SK-N-SH (cell line): ENCODE measurements around the gene C6orf15. TPM values are rescaled to one million over a fixed set of nuclear protein-coding genes. Genes with fewer than 3 reads are reported as not detected.

Experiments
- CTCF ChIA-PET: fragments of 300-600, 350-600 bp; formaldehyde crosslinking; extraction: SDS; loops from one replicate; lab custom pipeline; 2021; lab: Yijun Ruan, JAX
- POLR2A ChIA-PET: fragments of 350-600 bp; sonication (Branson Sonifier 250); formaldehyde crosslinking; extraction: SDS; loops from one replicate; lab custom pipeline; 2020; ENCODE audit warnings: antibody characterized with exemption, inconsistent platforms; lab: Yijun Ruan, JAX
- DNase-seq: peaks from one replicate; pipeline ENCODE4 v3.0.0; 2012
- H2AFZ ChIP-seq: fragments of 200-600 bp; sonication (generic); 2 replicates; pipeline ENCODE4 v1.8.1; 2016; ENCODE audit warnings: antibody characterized with exemption, mild to moderate bottlenecking, low read depth
- H3F3A ChIP-seq: fragments of 200-600 bp; sonication (generic); replicated peaks from 2 replicates; pipeline ENCODE3; 2016; ENCODE audit warnings: antibody characterized with exemption, mild to moderate bottlenecking; ENCODE audit not compliant: insufficient read depth
- H3K27ac ChIP-seq, 2 experiments: fragments of 200-500 bp in 1 of 2; fragments of 200-600 bp in 1 of 2; sonication (Bioruptor generic) in 1 of 2; sonication (generic), shearing (Covaris generic) in 1 of 2; 2 replicates each; pipeline versions ENCODE4 v1.5.1 to v1.6.1; 2014 to 2016; ENCODE audit warnings: low read depth in 2 of 2, inconsistent platforms in 1 of 2, low read length in 1 of 2, mild to moderate bottlenecking in 1 of 2, mixed read lengths in 1 of 2
- H3K27me3 ChIP-seq: fragments of 200-600 bp; sonication (generic), shearing (Covaris generic); 2 replicates; pipeline ENCODE4 v1.6.1; 2016; ENCODE audit warnings: mixed run types; ENCODE audit not compliant: insufficient read depth
- H3K36me3 ChIP-seq, 2 experiments: fragments of 200-500 bp in 1 of 2; fragments of 200-600 bp in 1 of 2; sonication (Bioruptor generic) in 1 of 2; sonication (generic) in 1 of 2; replicated peaks in 1 of 2; 2 replicates each; pipeline versions ENCODE3 to v1.5.1; 2014 to 2016; ENCODE audit warnings: low read length in 1 of 2, mild to moderate bottlenecking in 1 of 2; ENCODE audit not compliant: insufficient read depth in 2 of 2, control insufficient read depth in 1 of 2
- H3K4me1 ChIP-seq, 2 experiments: fragments of 200-500 bp in 1 of 2; fragments of 200-600 bp in 1 of 2; sonication (Bioruptor generic) in 1 of 2; sonication (generic), shearing (Covaris generic) in 1 of 2; 2 replicates each; pipeline versions ENCODE4 v1.5.1 to v1.6.1; 2014 to 2016; ENCODE audit warnings: low read depth in 1 of 2, low read length in 1 of 2, mixed run types in 1 of 2; ENCODE audit not compliant: insufficient read depth in 2 of 2, control insufficient read depth in 1 of 2
- H3K4me2 ChIP-seq: fragments of 200-600 bp; sonication (generic), shearing (Covaris generic); 2 replicates; pipeline ENCODE4 v1.6.1; 2017; ENCODE audit warnings: mixed run types
- H3K4me3 ChIP-seq, 2 experiments: fragments of 200-500 bp in 1 of 2; fragments of 200-600 bp in 1 of 2; sonication (Bioruptor generic) in 1 of 2; sonication (generic), shearing (Covaris generic) in 1 of 2; 2 replicates each; pipeline versions ENCODE4 v1.5.1 to v1.8.1; 2014 to 2016; ENCODE audit warnings: low read depth in 2 of 2, inconsistent platforms in 1 of 2, low read length in 1 of 2, mild to moderate bottlenecking in 1 of 2, mixed read lengths in 1 of 2, moderate library complexity in 1 of 2
- H3K79me2 ChIP-seq: fragments of 200-600 bp; sonication (generic); 2 replicates; pipeline ENCODE4 v1.8.1; 2017; ENCODE audit warnings: mild to moderate bottlenecking; ENCODE audit not compliant: insufficient read depth
- H3K9ac ChIP-seq: fragments of 200-600 bp; sonication (generic); 2 replicates; pipeline ENCODE4 v1.6.1; 2017; ENCODE audit warnings: mixed run types
- H3K9me2 ChIP-seq: fragments of 200-600 bp; sonication (generic); 2 replicates; pipeline ENCODE4 v1.6.1; 2017; ENCODE audit warnings: mixed run types
- H3K9me3 ChIP-seq: fragments of 200-600 bp; sonication (generic); 2 replicates; pipeline ENCODE4 v1.6.1; 2017; ENCODE audit warnings: mixed run types, mild to moderate bottlenecking, moderate library complexity
- H4K20me1 ChIP-seq: fragments of 200-600 bp; sonication (generic); 2 replicates; pipeline ENCODE4 v1.6.1; 2017; ENCODE audit warnings: mild to moderate bottlenecking, mixed run types; ENCODE audit not compliant: insufficient read depth
- CHD2 ChIP-seq: fragments of 150-350 bp; IDR thresholded peaks from 2 replicates; pipeline ENCODE4 v1.6.1; 2018; ENCODE audit warnings: low read length; ENCODE audit not compliant: partially characterized antibody
- ELF1 ChIP-seq: IDR thresholded peaks from 2 replicates; pipeline ENCODE4 v1.4.0; 2012
- FOXJ3 ChIP-seq: sonication (generic); formaldehyde crosslinking; IDR thresholded peaks from 2 replicates; pipeline ENCODE4 v1.5.1; 2020; ENCODE audit warnings: mild to moderate bottlenecking, missing genetic modification reagents
- GABPA ChIP-seq: IDR thresholded peaks from 2 replicates; pipeline ENCODE4 v1.4.0; 2012; ENCODE audit warnings: low read depth, mild to moderate bottlenecking
- MEF2A ChIP-seq: IDR thresholded peaks from 2 replicates; pipeline ENCODE4 v1.4.0; 2012; ENCODE audit warnings: low read depth, borderline replicate concordance
- NFIC ChIP-seq: IDR thresholded peaks from 2 replicates; pipeline ENCODE4 v1.4.0; 2012; ENCODE audit warnings: borderline replicate concordance
- POLR2AphosphoS5 ChIP-seq: IDR thresholded peaks from 2 replicates; pipeline ENCODE4 v1.6.1; 2012; ENCODE audit warnings: low read depth, low read length
- RAD21 ChIP-seq: IDR thresholded peaks from 2 replicates; pipeline ENCODE4 v1.6.1; 2012; ENCODE audit warnings: mild to moderate bottlenecking, low read length
- RCOR1 ChIP-seq: fragments of 150-350 bp; IDR thresholded peaks from 2 replicates; pipeline ENCODE4 v1.6.1; 2017; ENCODE audit warnings: antibody characterized with exemption, low read length
- REST ChIP-seq: IDR thresholded peaks from 2 replicates; pipeline ENCODE4 v1.6.1; 2012; ENCODE audit warnings: mild to moderate bottlenecking, low read depth, low read length, moderate library complexity
- RXRA ChIP-seq: IDR thresholded peaks from 2 replicates; pipeline ENCODE4 v1.4.0; 2012; ENCODE audit warnings: low read depth, mild to moderate bottlenecking, borderline replicate concordance
- SIN3A ChIP-seq: IDR thresholded peaks from 2 replicates; pipeline ENCODE4 v1.6.1; 2012; ENCODE audit warnings: low read depth, mild to moderate bottlenecking, low read length, moderate library complexity, borderline replicate concordance
- WGBS: methylation state at CpG from one replicate; pipeline ENCODE4 v1.1.6; 2017; ENCODE audit warnings: low lambda C conversion rate; 5-methylcytosine and 5-hydroxymethylcytosine counted together
- polyA plus RNA-seq, 3 experiments: library from polyadenylated mRNA; depleted of rRNA; stranded (reverse); fragments of >200 nt; gene quantifications; 2 replicates each; pipeline ENCODE4 v1.2.3, GENCODE V29; 2012
- TF ChIP-seq, protein P1 (sequence below): IDR thresholded peaks from 2 replicates; pipeline ENCODE4 v1.4.0; 2012; ENCODE audit warnings: low read depth, borderline replicate concordance
- TF ChIP-seq, protein P2 (sequence below): IDR thresholded peaks from 2 replicates; pipeline ENCODE4; 2012
- TF ChIP-seq, protein P3 (sequence below): fragments of 150-350 bp; IDR thresholded peaks from 2 replicates; pipeline ENCODE4 v1.6.1; 2016; ENCODE audit warnings: mild to moderate bottlenecking, low read depth, low read length
- TF ChIP-seq, protein P4 (sequence below): IDR thresholded peaks from 2 replicates; pipeline ENCODE4 v1.4.0; 2012; ENCODE audit warnings: low read depth, borderline replicate concordance
- TF ChIP-seq, protein P5 (sequence below): IDR thresholded peaks from 2 replicates; pipeline ENCODE4 v1.4.0; 2012; ENCODE audit warnings: low read depth

The C6orf15 gene
- polyA plus RNA-seq, 1 of the 3 experiments (the other 2 are of a cell fraction) = not detected

- no peak overlapping the region for H3K27ac ChIP-seq
- H3F3A ChIP-seq = peaks cover 9% of the 10 kb centered on the region
- ChIA-PET POLR2A (no interaction called here), CTCF (interaction anchor here (0.6 to 4.3 kb wide), 5 partner anchors 8 to 222 kb away, joined by 3 to 23 read pairs (median 4); no protein-coding TSS in a partner anchor)
- H3K79me2 ChIP-seq = no peaks in the 10 kb centered on the region
- WGBS = 91% methylated on average over 8 of the region's 10 CpGs
- no peak overlapping the region for H2AFZ ChIP-seq
- H3K9ac ChIP-seq = no peak overlapping the region
- peaks cover 0 to 11% of the 10 kb centered on the region in 2 experiments; a peak in 1 of 4 replicates for H3K4me1 ChIP-seq
- H3K4me2 ChIP-seq = no peak overlapping the region
- H3K27me3 ChIP-seq = no peaks in the 10 kb centered on the region
- H3K9me3 ChIP-seq = no peaks in the 10 kb centered on the region
- no peak for DNase-seq
- TF ChIP-seq CHD2 (no peak), RCOR1 (no peak), MEF2A (no peak), ELF1 (no peak), REST (no peak), RAD21 (no peak), POLR2AphosphoS5 (no peak), GABPA (no peak), FOXJ3 (CRISPR knock-in tag) (no peak), NFIC (no peak), RXRA (no peak), SIN3A (no peak)
- TF ChIP-seq, protein P1, sequence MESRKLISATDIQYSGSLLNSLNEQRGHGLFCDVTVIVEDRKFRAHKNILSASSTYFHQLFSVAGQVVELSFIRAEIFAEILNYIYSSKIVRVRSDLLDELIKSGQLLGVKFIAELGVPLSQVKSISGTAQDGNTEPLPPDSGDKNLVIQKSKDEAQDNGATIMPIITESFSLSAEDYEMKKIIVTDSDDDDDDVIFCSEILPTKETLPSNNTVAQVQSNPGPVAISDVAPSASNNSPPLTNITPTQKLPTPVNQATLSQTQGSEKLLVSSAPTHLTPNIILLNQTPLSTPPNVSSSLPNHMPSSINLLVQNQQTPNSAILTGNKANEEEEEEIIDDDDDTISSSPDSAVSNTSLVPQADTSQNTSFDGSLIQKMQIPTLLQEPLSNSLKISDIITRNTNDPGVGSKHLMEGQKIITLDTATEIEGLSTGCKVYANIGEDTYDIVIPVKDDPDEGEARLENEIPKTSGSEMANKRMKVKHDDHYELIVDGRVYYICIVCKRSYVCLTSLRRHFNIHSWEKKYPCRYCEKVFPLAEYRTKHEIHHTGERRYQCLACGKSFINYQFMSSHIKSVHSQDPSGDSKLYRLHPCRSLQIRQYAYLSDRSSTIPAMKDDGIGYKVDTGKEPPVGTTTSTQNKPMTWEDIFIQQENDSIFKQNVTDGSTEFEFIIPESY = no peak
- TF ChIP-seq, protein P2, sequence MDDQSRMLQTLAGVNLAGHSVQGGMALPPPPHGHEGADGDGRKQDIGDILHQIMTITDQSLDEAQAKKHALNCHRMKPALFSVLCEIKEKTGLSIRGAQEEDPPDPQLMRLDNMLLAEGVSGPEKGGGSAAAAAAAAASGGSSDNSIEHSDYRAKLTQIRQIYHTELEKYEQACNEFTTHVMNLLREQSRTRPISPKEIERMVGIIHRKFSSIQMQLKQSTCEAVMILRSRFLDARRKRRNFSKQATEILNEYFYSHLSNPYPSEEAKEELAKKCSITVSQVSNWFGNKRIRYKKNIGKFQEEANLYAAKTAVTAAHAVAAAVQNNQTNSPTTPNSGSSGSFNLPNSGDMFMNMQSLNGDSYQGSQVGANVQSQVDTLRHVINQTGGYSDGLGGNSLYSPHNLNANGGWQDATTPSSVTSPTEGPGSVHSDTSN = no peak
- TF ChIP-seq, protein P3, sequence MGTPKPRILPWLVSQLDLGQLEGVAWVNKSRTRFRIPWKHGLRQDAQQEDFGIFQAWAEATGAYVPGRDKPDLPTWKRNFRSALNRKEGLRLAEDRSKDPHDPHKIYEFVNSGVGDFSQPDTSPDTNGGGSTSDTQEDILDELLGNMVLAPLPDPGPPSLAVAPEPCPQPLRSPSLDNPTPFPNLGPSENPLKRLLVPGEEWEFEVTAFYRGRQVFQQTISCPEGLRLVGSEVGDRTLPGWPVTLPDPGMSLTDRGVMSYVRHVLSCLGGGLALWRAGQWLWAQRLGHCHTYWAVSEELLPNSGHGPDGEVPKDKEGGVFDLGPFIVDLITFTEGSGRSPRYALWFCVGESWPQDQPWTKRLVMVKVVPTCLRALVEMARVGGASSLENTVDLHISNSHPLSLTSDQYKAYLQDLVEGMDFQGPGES = no peak
- TF ChIP-seq, protein P4, sequence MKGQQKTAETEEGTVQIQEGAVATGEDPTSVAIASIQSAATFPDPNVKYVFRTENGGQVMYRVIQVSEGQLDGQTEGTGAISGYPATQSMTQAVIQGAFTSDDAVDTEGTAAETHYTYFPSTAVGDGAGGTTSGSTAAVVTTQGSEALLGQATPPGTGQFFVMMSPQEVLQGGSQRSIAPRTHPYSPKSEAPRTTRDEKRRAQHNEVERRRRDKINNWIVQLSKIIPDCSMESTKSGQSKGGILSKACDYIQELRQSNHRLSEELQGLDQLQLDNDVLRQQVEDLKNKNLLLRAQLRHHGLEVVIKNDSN = no peak
- TF ChIP-seq, protein P5, sequence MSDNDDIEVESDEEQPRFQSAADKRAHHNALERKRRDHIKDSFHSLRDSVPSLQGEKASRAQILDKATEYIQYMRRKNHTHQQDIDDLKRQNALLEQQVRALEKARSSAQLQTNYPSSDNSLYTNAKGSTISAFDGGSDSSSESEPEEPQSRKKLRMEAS = no peak
- H3K36me3 ChIP-seq = peaks cover 0 to 2% of the 10 kb centered on the region in 2 experiments
- H4K20me1 ChIP-seq = no peaks in the 10 kb centered on the region
- H3K9me2 ChIP-seq = no peaks in the 10 kb centered on the region
- H3K4me3 ChIP-seq = no peak overlapping the region
These were observed 33.0 kb upstream of the C6orf15 start for GRCh38 chr6:31145386-31145785.
